HuH-7 (cell line): Measurements from ENCODE around the gene PBX3.

ENCODE experiments used
- DNase-seq: peaks from one replicate; pipeline ENCODE4 v3.0.0; 2011; ENCODE audit warnings: low spot score

Gene PBX3

GRCh38 chr9:125950880-125951471 lies 203.8 kb downstream of the PBX3 start:
- DNase-seq, result no peak

GRCh38 chr9:125953314-125954019 lies 206.3 kb downstream of the PBX3 start:
- peak; percentile 12 for DNase-seq

DNA sequence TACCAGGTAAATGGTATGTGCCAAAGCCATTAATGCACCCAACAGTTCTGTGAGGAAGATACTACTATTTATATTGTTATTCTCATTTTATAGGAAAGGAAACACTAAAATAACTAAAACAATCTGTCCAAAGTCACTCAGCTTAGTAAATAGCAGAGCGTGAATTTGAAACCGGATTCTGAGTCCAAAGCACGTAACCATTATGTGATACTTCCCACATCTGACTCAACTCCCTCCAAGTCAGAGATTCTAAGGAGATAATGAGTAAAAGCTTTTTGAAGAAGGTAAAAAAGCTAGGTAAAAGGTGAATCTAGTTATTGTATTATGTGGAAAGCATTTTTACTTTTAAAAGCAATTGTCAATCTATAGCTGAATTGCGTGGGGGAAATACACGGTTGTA lies 208.9 kb downstream of the PBX3 start:
- no peak for DNase-seq

DNA sequence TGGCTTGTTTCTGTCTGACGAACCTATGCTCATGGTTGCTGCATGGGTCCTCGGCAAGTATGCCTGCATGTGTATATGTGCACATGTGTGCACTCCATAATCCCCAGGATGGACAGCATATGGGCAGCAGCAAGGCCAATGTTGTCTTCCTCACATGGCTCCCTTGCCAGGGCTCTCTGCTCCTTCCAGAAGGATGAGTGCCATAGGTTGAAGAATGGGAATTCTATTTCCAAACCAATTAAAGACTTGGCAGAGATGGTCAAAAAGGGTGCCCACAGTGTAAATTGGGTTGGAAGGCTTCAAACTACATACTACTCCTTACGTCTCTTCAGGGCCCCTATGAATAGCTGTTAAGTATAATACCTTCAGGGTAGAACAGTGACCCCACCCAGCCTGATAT lies 212.1 kb downstream of the PBX3 start:
- no peak for DNase-seq

- no peak for DNase-seq
Measured at GRCh38 chr9:125959951-125960619, 212.9 kb downstream of the PBX3 start.

GRCh38 chr9:125960626-125961025 lies 213.5 kb downstream of the PBX3 start:
- DNase-seq, result no peak

DNA sequence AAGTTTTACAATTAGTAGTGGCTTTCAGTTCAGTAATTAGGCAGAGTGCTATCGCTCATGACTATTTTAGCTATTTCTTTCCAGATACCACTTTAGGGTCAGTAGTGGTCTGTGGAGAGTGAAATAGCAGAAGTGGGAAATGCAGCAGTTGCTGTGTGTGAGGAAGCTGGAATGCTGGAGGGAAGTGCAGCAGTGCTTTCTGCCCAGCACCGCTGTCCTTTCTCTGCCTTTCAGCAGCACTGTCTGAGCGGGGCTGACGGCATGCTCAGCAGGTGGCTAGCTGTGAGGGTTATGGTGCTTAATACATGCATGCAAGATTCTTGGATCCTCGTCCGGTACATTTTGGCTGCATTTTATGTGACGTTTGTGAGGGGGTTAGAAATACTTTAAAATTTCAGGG lies 213.9 kb downstream of the PBX3 start:
- DNase-seq, result no peak

DNA sequence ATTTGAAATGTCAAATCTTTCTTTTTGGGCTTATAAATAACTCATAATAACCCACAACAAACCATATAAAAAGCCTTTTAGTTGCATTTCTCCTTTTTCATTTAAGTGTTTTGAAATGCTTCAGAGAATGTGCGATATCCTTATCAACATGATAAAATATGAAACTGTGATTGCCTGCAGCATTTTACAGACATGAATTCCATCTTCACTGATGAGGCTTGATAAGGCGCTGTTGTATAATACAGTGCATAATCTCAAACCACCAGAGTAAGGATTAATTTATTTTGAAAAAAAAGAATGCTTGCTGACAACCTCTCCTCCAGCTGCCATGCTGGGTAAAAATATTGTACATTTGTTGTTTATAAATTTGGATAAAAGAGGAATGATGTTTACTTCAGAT lies 216.8 kb downstream of the PBX3 start:
- no peak for DNase-seq

- no peak for DNase-seq
Measured at GRCh38 chr9:125964702-125965225, 217.6 kb downstream of the PBX3 start.

- no peak for DNase-seq
Measured at GRCh38 chr9:125965477-125965876, 218.3 kb downstream of the PBX3 start.

GRCh38 chr9:125966466-125966865 lies 219.3 kb downstream of the PBX3 start:
- no peak for DNase-seq

- DNase-seq, result no peak
Measured at GRCh38 chr9:125966959-125967711, 220.0 kb downstream of the PBX3 start.

DNA sequence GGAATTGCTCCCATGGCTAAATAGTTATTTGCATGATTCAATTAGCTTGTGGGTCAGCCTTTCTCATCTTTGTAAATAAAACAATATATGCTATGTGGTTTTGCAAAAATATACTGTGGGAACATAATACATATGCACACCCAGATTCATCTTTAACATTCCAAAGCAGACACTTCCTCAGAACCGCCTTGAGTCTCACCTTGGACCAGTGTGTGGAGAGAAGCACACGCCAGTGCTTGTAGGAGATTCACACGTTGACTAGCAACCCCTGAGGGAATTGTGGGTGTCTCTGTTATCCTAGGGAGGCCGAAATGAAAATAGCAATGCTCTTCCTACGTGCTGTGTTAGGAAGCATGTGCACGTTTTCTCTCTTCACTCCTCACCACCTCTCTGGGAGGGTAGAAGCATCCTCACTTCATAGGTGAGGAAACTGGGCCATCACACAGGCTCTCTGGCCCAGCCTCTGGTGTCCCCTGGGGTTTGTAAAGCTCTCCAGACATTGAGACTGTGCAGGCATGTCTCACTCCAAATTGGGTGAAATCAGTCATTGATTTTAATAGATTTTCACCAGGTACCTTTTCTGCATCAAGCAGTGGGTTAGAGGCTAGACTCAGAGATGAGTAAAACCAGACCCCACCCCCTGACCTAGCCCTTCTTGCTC lies 221.7 kb downstream of the PBX3 start:
- no peak for DNase-seq

DNA sequence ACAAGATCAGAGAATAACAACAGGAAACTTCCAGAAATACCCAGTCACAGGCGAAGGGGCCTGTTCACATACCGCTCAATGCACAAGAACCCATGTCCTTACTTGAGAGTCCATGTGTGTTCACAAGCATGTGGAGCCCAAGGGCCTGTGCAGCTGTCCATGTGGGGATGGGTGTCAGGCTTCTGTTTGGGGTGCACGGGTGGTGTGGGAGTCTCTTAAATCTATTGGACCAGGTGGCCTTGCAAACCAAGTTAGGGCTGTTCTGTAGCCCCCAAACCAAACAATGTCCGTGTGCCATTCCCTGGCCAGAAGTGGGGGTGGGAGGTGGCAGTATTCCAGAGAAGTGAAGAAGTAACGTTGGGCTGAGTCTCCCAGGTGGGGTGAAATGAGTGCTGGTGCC lies 222.3 kb downstream of the PBX3 start:
- no peak for DNase-seq

DNA sequence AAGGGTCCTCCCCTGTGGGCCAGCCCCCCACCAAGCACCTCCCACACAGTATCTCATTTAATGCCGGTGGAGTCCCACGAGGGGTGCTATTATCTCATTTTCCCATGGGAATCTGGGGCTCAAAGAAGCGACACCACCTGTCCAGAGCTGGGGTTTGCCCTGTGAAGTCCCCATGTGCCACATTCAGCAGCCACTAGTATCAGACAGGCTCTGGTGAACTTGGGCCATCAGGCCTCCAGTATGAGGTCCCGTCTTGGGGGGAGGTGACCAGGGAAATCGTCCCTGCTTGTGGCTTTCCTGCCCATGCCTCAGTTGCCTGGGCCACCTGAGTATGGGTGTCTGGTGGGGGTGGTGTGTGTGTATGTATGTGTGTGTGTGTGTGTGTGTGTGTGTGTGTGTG lies 222.7 kb downstream of the PBX3 start:
- no peak for DNase-seq

GRCh38 chr9:125970340-125970739 lies 223.2 kb downstream of the PBX3 start:
- DNase-seq, result no peak

DNA sequence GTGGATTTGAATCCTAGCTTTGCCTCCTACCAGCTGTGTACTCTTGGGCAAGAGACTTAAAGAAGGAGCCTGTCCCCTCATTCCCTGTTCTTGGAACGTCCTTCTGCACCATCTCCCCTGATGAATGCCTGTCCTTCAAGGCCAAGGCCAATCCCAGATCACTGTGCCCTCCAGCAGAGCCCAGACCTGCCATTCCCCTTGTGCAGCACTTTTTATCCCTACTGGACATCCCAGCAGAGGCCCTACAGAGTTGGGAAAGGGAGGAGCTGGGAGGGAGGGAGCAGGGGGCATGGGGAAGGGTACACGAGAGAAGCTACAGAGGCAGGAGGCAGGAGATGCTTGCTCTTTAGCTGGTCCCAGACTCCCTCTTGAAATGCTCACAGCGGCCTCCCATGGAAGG lies 223.9 kb downstream of the PBX3 start:
- no peak for DNase-seq

DNA sequence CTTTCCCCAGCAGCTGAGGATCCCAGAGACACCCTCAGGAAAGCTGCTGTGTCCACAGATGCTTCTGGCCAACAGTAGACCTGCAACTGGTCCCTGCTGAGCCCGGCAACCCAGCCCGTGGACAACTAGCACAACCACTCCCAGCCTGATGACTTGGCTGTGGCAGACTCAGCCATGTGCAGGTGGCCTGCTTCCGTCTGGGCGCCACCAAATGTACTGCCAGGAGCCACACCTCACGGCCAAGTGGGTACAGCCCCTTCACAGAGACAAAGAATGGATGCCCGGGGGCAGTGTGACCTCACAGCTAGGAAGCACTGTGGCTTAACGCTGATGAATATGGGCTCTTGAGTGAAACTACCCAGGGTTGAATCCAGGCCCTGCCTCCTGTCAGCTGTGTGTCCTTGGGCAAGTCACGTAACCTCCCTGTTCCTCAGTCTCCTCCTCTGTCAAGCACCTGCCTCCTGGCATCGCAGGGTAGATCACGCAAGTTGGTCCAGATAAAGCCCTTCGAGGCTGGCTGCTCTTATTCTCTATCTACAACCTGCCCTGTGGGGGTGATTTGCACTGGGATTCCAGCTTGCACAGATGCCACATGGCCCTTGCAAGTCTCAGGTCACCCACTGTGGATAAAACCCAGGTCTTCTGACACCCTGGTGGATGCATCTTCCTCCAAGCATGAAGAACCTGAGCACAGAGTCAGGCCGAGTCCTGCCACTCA lies 225.0 kb downstream of the PBX3 start:
- DNase-seq, result no peak

- DNase-seq, result no peak
Measured at GRCh38 chr9:125973547-125973946, 226.4 kb downstream of the PBX3 start.

DNA sequence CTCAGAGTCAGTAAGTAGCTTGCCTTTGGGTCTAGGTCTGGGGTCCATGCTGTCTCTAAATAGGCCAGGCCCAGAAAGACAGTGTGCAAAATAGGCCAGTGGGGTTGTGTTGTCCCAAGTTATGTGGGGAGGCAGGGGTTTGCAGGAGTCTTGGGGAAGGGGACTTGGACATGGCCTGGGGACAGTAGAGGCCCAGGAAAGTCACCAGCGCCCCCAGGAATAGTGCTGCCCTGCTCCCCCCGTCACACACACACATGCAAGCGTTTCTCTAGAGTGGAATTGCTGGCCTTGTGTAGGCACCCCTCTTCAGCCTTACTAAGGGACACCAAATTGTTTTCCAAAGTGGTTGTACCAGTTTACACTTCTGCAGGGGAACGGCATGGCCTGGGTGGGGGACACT lies 227.5 kb downstream of the PBX3 start:
- no peak for DNase-seq

DNA sequence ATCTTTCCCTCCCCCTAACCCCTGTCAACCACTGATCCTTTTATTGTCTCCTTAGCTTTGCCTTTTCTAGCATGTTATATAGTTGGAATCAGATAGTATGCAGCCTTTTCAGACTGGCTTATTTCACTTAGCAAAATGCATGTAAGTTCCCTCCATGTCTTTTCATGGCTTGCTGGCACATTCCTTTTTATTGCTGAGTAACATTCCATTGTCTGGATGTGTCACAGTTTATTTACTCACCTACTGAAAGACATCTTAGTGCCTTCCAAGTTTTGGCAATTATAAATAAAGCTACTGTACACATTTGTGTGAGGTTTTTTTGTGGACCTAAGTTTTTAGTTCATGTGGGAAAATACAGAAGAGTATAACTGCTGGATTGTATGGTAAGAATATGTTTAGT lies 230.1 kb downstream of the PBX3 start:
- no peak for DNase-seq
